SK-N-SH (cell line): Measurements from ENCODE around the gene MTCH2. TPM values are rescaled to one million over a fixed set of nuclear protein-coding genes. Genes with fewer than 3 reads are reported as not detected.

ENCODE experiments used
- CTCF ChIA-PET: fragments of 300-600, 350-600 bp; formaldehyde crosslinking; extraction: SDS; loops from one replicate; lab custom pipeline; 2021; lab: Yijun Ruan, JAX
- POLR2A ChIA-PET: fragments of 350-600 bp; sonication (Branson Sonifier 250); formaldehyde crosslinking; extraction: SDS; loops from one replicate; lab custom pipeline; 2020; ENCODE audit warnings: antibody characterized with exemption, inconsistent platforms; lab: Yijun Ruan, JAX
- DNase-seq: peaks from one replicate; pipeline ENCODE4 v3.0.0; 2012
- H2AFZ ChIP-seq: fragments of 200-600 bp; sonication (generic); 2 replicates; pipeline ENCODE4 v1.8.1; 2016; ENCODE audit warnings: antibody characterized with exemption, mild to moderate bottlenecking, low read depth
- H3F3A ChIP-seq: fragments of 200-600 bp; sonication (generic); replicated peaks from 2 replicates; pipeline ENCODE3; 2016; ENCODE audit warnings: antibody characterized with exemption, mild to moderate bottlenecking; ENCODE audit not compliant: insufficient read depth
- H3K27ac ChIP-seq, 2 experiments: fragments of 200-500 bp in 1 of 2; fragments of 200-600 bp in 1 of 2; sonication (Bioruptor generic) in 1 of 2; sonication (generic), shearing (Covaris generic) in 1 of 2; 2 replicates each; pipeline versions ENCODE4 v1.5.1 to v1.6.1; 2014 to 2016; ENCODE audit warnings: low read depth in 2 of 2, inconsistent platforms in 1 of 2, low read length in 1 of 2, mild to moderate bottlenecking in 1 of 2, mixed read lengths in 1 of 2
- H3K27me3 ChIP-seq: fragments of 200-600 bp; sonication (generic), shearing (Covaris generic); 2 replicates; pipeline ENCODE4 v1.6.1; 2016; ENCODE audit warnings: mixed run types; ENCODE audit not compliant: insufficient read depth
- H3K36me3 ChIP-seq, 2 experiments: fragments of 200-500 bp in 1 of 2; fragments of 200-600 bp in 1 of 2; sonication (Bioruptor generic) in 1 of 2; sonication (generic) in 1 of 2; replicated peaks in 1 of 2; 2 replicates each; pipeline versions ENCODE3 to v1.5.1; 2014 to 2016; ENCODE audit warnings: low read length in 1 of 2, mild to moderate bottlenecking in 1 of 2; ENCODE audit not compliant: insufficient read depth in 2 of 2, control insufficient read depth in 1 of 2
- H3K4me1 ChIP-seq, 2 experiments: fragments of 200-500 bp in 1 of 2; fragments of 200-600 bp in 1 of 2; sonication (Bioruptor generic) in 1 of 2; sonication (generic), shearing (Covaris generic) in 1 of 2; 2 replicates each; pipeline versions ENCODE4 v1.5.1 to v1.6.1; 2014 to 2016; ENCODE audit warnings: low read depth in 1 of 2, low read length in 1 of 2, mixed run types in 1 of 2; ENCODE audit not compliant: insufficient read depth in 2 of 2, control insufficient read depth in 1 of 2
- H3K4me2 ChIP-seq: fragments of 200-600 bp; sonication (generic), shearing (Covaris generic); 2 replicates; pipeline ENCODE4 v1.6.1; 2017; ENCODE audit warnings: mixed run types
- H3K4me3 ChIP-seq, 2 experiments: fragments of 200-500 bp in 1 of 2; fragments of 200-600 bp in 1 of 2; sonication (Bioruptor generic) in 1 of 2; sonication (generic), shearing (Covaris generic) in 1 of 2; 2 replicates each; pipeline versions ENCODE4 v1.5.1 to v1.8.1; 2014 to 2016; ENCODE audit warnings: low read depth in 2 of 2, inconsistent platforms in 1 of 2, low read length in 1 of 2, mild to moderate bottlenecking in 1 of 2, mixed read lengths in 1 of 2, moderate library complexity in 1 of 2
- H3K79me2 ChIP-seq: fragments of 200-600 bp; sonication (generic); 2 replicates; pipeline ENCODE4 v1.8.1; 2017; ENCODE audit warnings: mild to moderate bottlenecking; ENCODE audit not compliant: insufficient read depth
- H3K9ac ChIP-seq: fragments of 200-600 bp; sonication (generic); 2 replicates; pipeline ENCODE4 v1.6.1; 2017; ENCODE audit warnings: mixed run types
- H3K9me2 ChIP-seq: fragments of 200-600 bp; sonication (generic); 2 replicates; pipeline ENCODE4 v1.6.1; 2017; ENCODE audit warnings: mixed run types
- H3K9me3 ChIP-seq: fragments of 200-600 bp; sonication (generic); 2 replicates; pipeline ENCODE4 v1.6.1; 2017; ENCODE audit warnings: mixed run types, mild to moderate bottlenecking, moderate library complexity
- H4K20me1 ChIP-seq: fragments of 200-600 bp; sonication (generic); 2 replicates; pipeline ENCODE4 v1.6.1; 2017; ENCODE audit warnings: mild to moderate bottlenecking, mixed run types; ENCODE audit not compliant: insufficient read depth
- EP300 ChIP-seq, 2 experiments: IDR thresholded peaks; 2 replicates each; pipeline versions ENCODE4 v1.4.0 to v1.6.1; 2012; ENCODE audit warnings: borderline replicate concordance in 1 of 2, low read depth in 1 of 2, low read length in 1 of 2
- EZH2phosphoT487 ChIP-seq: fragments of 200-600 bp; sonication (generic); IDR thresholded peaks from 2 replicates; pipeline ENCODE4 v1.6.1; 2017; ENCODE audit warnings: low read depth, mixed run types, mild to moderate bottlenecking, antibody characterized with exemption, moderate library complexity, borderline replicate concordance
- FOSL2 ChIP-seq: IDR thresholded peaks from 2 replicates; pipeline ENCODE4 v1.4.0; 2012; ENCODE audit warnings: low read depth, mild to moderate bottlenecking, moderate library complexity, borderline replicate concordance
- IRF3 ChIP-seq: fragments of 150-350 bp; IDR thresholded peaks from 2 replicates; pipeline ENCODE4 v1.6.1; 2016; ENCODE audit warnings: mild to moderate bottlenecking, low read depth, low read length
- JUND ChIP-seq: IDR thresholded peaks from 2 replicates; pipeline ENCODE4 v1.4.0; 2012
- MEF2A ChIP-seq: IDR thresholded peaks from 2 replicates; pipeline ENCODE4 v1.4.0; 2012; ENCODE audit warnings: low read depth, borderline replicate concordance
- MXI1 ChIP-seq: IDR thresholded peaks from 2 replicates; pipeline ENCODE4 v1.6.1; 2012; ENCODE audit warnings: mild to moderate bottlenecking, low read depth, low read length, improper control_type of control experiment
- NFIC ChIP-seq: IDR thresholded peaks from 2 replicates; pipeline ENCODE4 v1.4.0; 2012; ENCODE audit warnings: borderline replicate concordance
- PBX3 ChIP-seq: IDR thresholded peaks from 2 replicates; pipeline ENCODE4; 2012
- RFX5 ChIP-seq: IDR thresholded peaks from 2 replicates; pipeline ENCODE4 v1.6.1; 2012; ENCODE audit warnings: mild to moderate bottlenecking, improper control_type of control experiment, low read length
- RXRA ChIP-seq: IDR thresholded peaks from 2 replicates; pipeline ENCODE4 v1.4.0; 2012; ENCODE audit warnings: low read depth, mild to moderate bottlenecking, borderline replicate concordance
- TAF1 ChIP-seq: IDR thresholded peaks from 2 replicates; pipeline ENCODE4 v1.6.1; 2012; ENCODE audit warnings: low read depth, mild to moderate bottlenecking, low read length, moderate library complexity, borderline replicate concordance
- TCF12 ChIP-seq: IDR thresholded peaks from 2 replicates; pipeline ENCODE4 v1.4.0; 2012
- USF2 ChIP-seq: fragments of 150-350 bp; IDR thresholded peaks from 2 replicates; pipeline ENCODE4 v1.6.1; 2017; ENCODE audit warnings: antibody characterized with exemption, low read length, low read depth, borderline replicate concordance
- ZBTB33 ChIP-seq: IDR thresholded peaks from 2 replicates; pipeline ENCODE4 v1.4.0; 2012; ENCODE audit warnings: low read depth, borderline replicate concordance
- WGBS: methylation state at CpG from one replicate; pipeline ENCODE4 v1.1.6; 2017; ENCODE audit warnings: low lambda C conversion rate; 5-methylcytosine and 5-hydroxymethylcytosine counted together
- polyA plus RNA-seq, 3 experiments: library from polyadenylated mRNA; depleted of rRNA; stranded (reverse); fragments of >200 nt; gene quantifications; 2 replicates each; pipeline ENCODE4 v1.2.3, GENCODE V29; 2012
- TF ChIP-seq, protein P1 (sequence below): IDR thresholded peaks from 2 replicates; pipeline ENCODE4 v1.4.0; 2012; ENCODE audit warnings: low read depth, borderline replicate concordance
- TF ChIP-seq, protein P2 (sequence below): IDR thresholded peaks from 2 replicates; pipeline ENCODE4 v1.4.0; 2012; ENCODE audit warnings: low read depth

MTCH2 gene
- polyA plus RNA-seq, 1 of the 3 experiments (the other 2 are of a cell fraction): 132 TPM

- Histone ChIP-seq H3K4me3 (no peak within 1 kb of the TSS), H3K9ac (no peak within 1 kb of the TSS), H3K27me3 (no peaks in the 10 kb centered on the region), H3K9me3 (no peaks in the 10 kb centered on the region), H3K9me2 (no peaks in the 10 kb centered on the region), H3K79me2 (no peaks in the 10 kb centered on the region), H3F3A (no peaks in the 10 kb centered on the region), H3K27ac (no peak within 1 kb of the TSS), H2AFZ (no peak within 1 kb of the TSS), H3K4me2 (no peak within 1 kb of the TSS), H3K4me1 (no peaks in the 10 kb centered on the region), H4K20me1 (no peaks in the 10 kb centered on the region), H3K36me3 (peaks cover 28 to 29% of the 10 kb centered on the region in 2 experiments)
- DNase-seq: no peak
- CTCF ChIA-PET: interaction anchor here (1.6 kb wide), 1 partner anchor 31 kb away, joined by 5 read pairs; no protein-coding TSS in a partner anchor
- POLR2A ChIA-PET: interaction anchor here (1.0 kb wide), 1 partner anchor 13 kb away, joined by 3 read pairs; no protein-coding TSS in a partner anchor
- TF ChIP-seq MEF2A: no peak
- TF ChIP-seq, protein P1, sequence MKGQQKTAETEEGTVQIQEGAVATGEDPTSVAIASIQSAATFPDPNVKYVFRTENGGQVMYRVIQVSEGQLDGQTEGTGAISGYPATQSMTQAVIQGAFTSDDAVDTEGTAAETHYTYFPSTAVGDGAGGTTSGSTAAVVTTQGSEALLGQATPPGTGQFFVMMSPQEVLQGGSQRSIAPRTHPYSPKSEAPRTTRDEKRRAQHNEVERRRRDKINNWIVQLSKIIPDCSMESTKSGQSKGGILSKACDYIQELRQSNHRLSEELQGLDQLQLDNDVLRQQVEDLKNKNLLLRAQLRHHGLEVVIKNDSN: no peak
- TF ChIP-seq NFIC: no peak
- no peak for TF ChIP-seq EP300 (IDR thresholded peaks at IDR 0.05; ENCODE audit: borderline replicate concordance in 1 of 2, low read depth in 1 of 2, low read length in 1 of 2)
- no peak for TF ChIP-seq RXRA
- TF ChIP-seq, protein P2, sequence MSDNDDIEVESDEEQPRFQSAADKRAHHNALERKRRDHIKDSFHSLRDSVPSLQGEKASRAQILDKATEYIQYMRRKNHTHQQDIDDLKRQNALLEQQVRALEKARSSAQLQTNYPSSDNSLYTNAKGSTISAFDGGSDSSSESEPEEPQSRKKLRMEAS: no peak
- TF ChIP-seq USF2: no peak
- TF ChIP-seq ZBTB33: no peak
- TF ChIP-seq FOSL2: no peak
- TF ChIP-seq PBX3: no peak
- TF ChIP-seq TCF12: no peak
- no peak for TF ChIP-seq RFX5
- TF ChIP-seq MXI1: no peak
- TF ChIP-seq JUND: no peak
- TF ChIP-seq TAF1: no peak
- no peak for TF ChIP-seq EZH2phosphoT487
- TF ChIP-seq IRF3: no peak
- 82% methylated on average over 6 of the region's 12 CpGs for WGBS
Measured at GRCh38 chr11:47586098-47586855, 56.1 kb downstream of the MTCH2 start, which contains the start of gene FAM180B. Gene FAM180B (plus strand): TSS chr11:47586678. CDS start chr11:47586769, 91 bp downstream.
